B cell (primary cell): ENCODE results near the gene MPHOSPH6.

ENCODE experiments used
- EZH2 ChIP-seq: IDR thresholded peaks from 2 replicates; pipeline ENCODE4 v1.6.1; 2012; ENCODE audit warnings: borderline replicate concordance, low read depth, mild to moderate bottlenecking, moderate library complexity, low read length; ENCODE audit not compliant: insufficient read depth, poor library complexity, severe bottlenecking
- TF ChIP-seq, protein P1 (sequence below): fragments of 200-600 bp; IDR thresholded peaks from one replicate; pipeline ENCODE4 v1.8.0; 2022; ENCODE audit warnings: antibody characterized with exemption, mild to moderate bottlenecking

DNA sequence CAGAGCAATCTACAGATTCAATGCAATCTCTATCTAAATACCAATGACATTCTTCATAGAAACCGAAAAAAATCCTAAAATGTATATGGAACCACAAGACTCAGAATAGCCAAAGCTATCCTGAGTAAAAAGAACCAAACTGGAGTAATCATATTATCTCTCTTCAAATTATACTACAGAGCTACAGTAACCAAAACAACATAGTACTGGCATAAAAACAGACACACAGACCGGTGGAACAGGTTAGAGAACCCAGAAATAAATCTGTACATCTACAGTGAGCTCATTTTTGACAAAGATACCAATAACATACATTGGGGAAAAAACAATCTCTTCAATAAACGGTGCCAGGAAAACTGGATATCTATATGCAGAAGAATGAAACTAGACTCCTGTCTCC lies 45.4 kb downstream of the MPHOSPH6 start:
- no peak for TF ChIP-seq EZH2
- TF ChIP-seq, protein P1, sequence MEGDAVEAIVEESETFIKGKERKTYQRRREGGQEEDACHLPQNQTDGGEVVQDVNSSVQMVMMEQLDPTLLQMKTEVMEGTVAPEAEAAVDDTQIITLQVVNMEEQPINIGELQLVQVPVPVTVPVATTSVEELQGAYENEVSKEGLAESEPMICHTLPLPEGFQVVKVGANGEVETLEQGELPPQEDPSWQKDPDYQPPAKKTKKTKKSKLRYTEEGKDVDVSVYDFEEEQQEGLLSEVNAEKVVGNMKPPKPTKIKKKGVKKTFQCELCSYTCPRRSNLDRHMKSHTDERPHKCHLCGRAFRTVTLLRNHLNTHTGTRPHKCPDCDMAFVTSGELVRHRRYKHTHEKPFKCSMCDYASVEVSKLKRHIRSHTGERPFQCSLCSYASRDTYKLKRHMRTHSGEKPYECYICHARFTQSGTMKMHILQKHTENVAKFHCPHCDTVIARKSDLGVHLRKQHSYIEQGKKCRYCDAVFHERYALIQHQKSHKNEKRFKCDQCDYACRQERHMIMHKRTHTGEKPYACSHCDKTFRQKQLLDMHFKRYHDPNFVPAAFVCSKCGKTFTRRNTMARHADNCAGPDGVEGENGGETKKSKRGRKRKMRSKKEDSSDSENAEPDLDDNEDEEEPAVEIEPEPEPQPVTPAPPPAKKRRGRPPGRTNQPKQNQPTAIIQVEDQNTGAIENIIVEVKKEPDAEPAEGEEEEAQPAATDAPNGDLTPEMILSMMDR, result no peak
